H9 (cell line): ENCODE measurements around the gene MYO1D. TPM values are rescaled to one million over a fixed set of nuclear protein-coding genes. Genes with fewer than 3 reads are reported as not detected.
"Not testable (repeated sequence)": the region's sequence is repeated elsewhere in the genome, so short reads cannot be mapped to it uniquely, and the experiment has no call there.

Source experiments
- DNase-seq: peaks from one replicate; pipeline ENCODE4 v3.0.0-alpha.2; 2017
- H2AFZ ChIP-seq: one replicate; pipeline ENCODE4 v1.6.1; 2013; ENCODE audit warnings: mild to moderate bottlenecking, low read length, control low read depth, moderate library complexity
- H2AK5ac ChIP-seq: 2 replicates; pipeline ENCODE4 v1.6.1; 2013; ENCODE audit warnings: low read length, control low read depth, mixed read lengths; ENCODE audit not compliant: insufficient read length
- H2BK120ac ChIP-seq: one replicate; pipeline ENCODE4 v1.6.1; 2013; ENCODE audit warnings: low read depth, mild to moderate bottlenecking, low read length, control low read depth, inconsistent platforms; ENCODE audit not compliant: poor library complexity, severe bottlenecking
- H2BK12ac ChIP-seq: 2 replicates; pipeline ENCODE4 v1.6.1; 2013; ENCODE audit warnings: low read length, control low read depth, mixed read lengths, low read depth; ENCODE audit not compliant: insufficient read length
- H2BK15ac ChIP-seq: 2 replicates; pipeline ENCODE4 v1.6.1; 2013; ENCODE audit warnings: low read depth, low read length, control low read depth
- H2BK20ac ChIP-seq: one replicate; pipeline ENCODE4 v1.6.1; 2013; ENCODE audit warnings: low read depth, mild to moderate bottlenecking, low read length, control low read depth, inconsistent platforms; ENCODE audit not compliant: poor library complexity, severe bottlenecking
- H2BK5ac ChIP-seq: 2 replicates; pipeline ENCODE4 v1.6.1; 2013; ENCODE audit warnings: low read length, control low read depth, mixed read lengths; ENCODE audit not compliant: insufficient read length
- H3K14ac ChIP-seq: 2 replicates; pipeline ENCODE4 v1.6.1; 2013; ENCODE audit warnings: low read length, control low read depth; ENCODE audit not compliant: insufficient read depth
- H3K18ac ChIP-seq: 2 replicates; pipeline ENCODE4 v1.6.1; 2013; ENCODE audit warnings: low read depth, mild to moderate bottlenecking, mixed read lengths, low read length, control low read depth; ENCODE audit not compliant: insufficient read length
- H3K23ac ChIP-seq: 2 replicates; pipeline ENCODE4 v1.6.1; 2013; ENCODE audit warnings: low read length, control low read depth, mixed read lengths, low read depth; ENCODE audit not compliant: insufficient read length
- H3K23me2 ChIP-seq: 2 replicates; pipeline ENCODE4 v1.6.1; 2013; ENCODE audit warnings: low read depth, mild to moderate bottlenecking, mixed read lengths, low read length, control low read depth; ENCODE audit not compliant: insufficient read length, poor library complexity, severe bottlenecking
- H3K27ac ChIP-seq: 2 replicates; pipeline ENCODE4 v1.5.1; 2013; ENCODE audit warnings: low read length, control low read depth, mixed read lengths, low read depth; ENCODE audit not compliant: insufficient read length
- H3K27me3 ChIP-seq: 2 replicates; pipeline ENCODE4 v1.6.1; 2013; ENCODE audit warnings: low read length, control low read depth, inconsistent platforms; ENCODE audit not compliant: insufficient read depth
- H3K4ac ChIP-seq: 2 replicates; pipeline ENCODE4 v1.6.1; 2013; ENCODE audit warnings: low read depth, mild to moderate bottlenecking, control low read depth, inconsistent platforms, low read length, moderate library complexity
- H3K4me1 ChIP-seq: 2 replicates; pipeline ENCODE4 v1.6.1; 2013; ENCODE audit warnings: low read length, control low read depth, inconsistent platforms; ENCODE audit not compliant: insufficient read depth
- H3K4me2 ChIP-seq: 2 replicates; pipeline ENCODE4 v1.6.1; 2013; ENCODE audit warnings: low read length, control low read depth, mixed read lengths; ENCODE audit not compliant: insufficient read length, insufficient read depth
- H3K56ac ChIP-seq: 2 replicates; pipeline ENCODE4 v1.6.1; 2013; ENCODE audit warnings: low read depth, mild to moderate bottlenecking, mixed read lengths, low read length, control low read depth; ENCODE audit not compliant: insufficient read length
- H3K79me1 ChIP-seq: 2 replicates; pipeline ENCODE4 v1.6.1; 2013; ENCODE audit warnings: low read depth, mild to moderate bottlenecking, moderate library complexity, low read length, control low read depth, inconsistent platforms; ENCODE audit not compliant: insufficient read depth, poor library complexity, severe bottlenecking
- H3K79me2 ChIP-seq: 2 replicates; pipeline ENCODE4 v1.6.1; 2013; ENCODE audit warnings: low read length, control low read depth, inconsistent platforms; ENCODE audit not compliant: insufficient read depth
- H3K9ac ChIP-seq: 2 replicates; pipeline ENCODE4 v1.6.1; 2013; ENCODE audit warnings: low read length, control low read depth, mixed read lengths; ENCODE audit not compliant: insufficient read length; ENCODE audit errors: extremely low read depth
- H3K9me3 ChIP-seq: one replicate; pipeline ENCODE4 v1.6.1; 2013; ENCODE audit warnings: low read depth, low read length, inconsistent platforms; ENCODE audit not compliant: control insufficient read depth
- H3T11ph ChIP-seq: one replicate; pipeline ENCODE4 v1.6.1; 2013; ENCODE audit warnings: mild to moderate bottlenecking, low read length, control low read depth, inconsistent platforms
- H4K20me1 ChIP-seq: one replicate; pipeline ENCODE4 v1.6.1; 2013; ENCODE audit not compliant: control insufficient read depth, insufficient read length, insufficient read depth
- H4K5ac ChIP-seq: 2 replicates; pipeline ENCODE4 v1.6.1; 2013; ENCODE audit warnings: low read depth, mild to moderate bottlenecking, mixed read lengths, low read length, control low read depth; ENCODE audit not compliant: insufficient read length
- H4K8ac ChIP-seq: replicated peaks from 2 replicates; pipeline ENCODE4 v1.6.1; 2013; ENCODE audit warnings: low read length, control low read depth, mixed read lengths, low read depth; ENCODE audit not compliant: insufficient read length
- H4K91ac ChIP-seq: 2 replicates; pipeline ENCODE4 v1.6.1; 2013; ENCODE audit warnings: low read depth, mild to moderate bottlenecking, moderate library complexity, mixed read lengths, low read length, control low read depth; ENCODE audit not compliant: insufficient read length
- H3K27ac Mint-ChIP-seq, 3 experiments: 2 replicates in 2 of 3; 3 replicates in 1 of 3; pipeline ENCODE4 v1.8.0; 2020 to 2021; ENCODE audit warnings: mixed read lengths in 3 of 3, mild to moderate bottlenecking in 1 of 3, moderate library complexity in 1 of 3
- H3K27me3 Mint-ChIP-seq: 2 replicates; pipeline ENCODE4 v1.8.0; 2021; ENCODE audit warnings: low read depth, mild to moderate bottlenecking, moderate library complexity, mixed read lengths
- H3K36me3 Mint-ChIP-seq, 3 experiments: 2 replicates in 2 of 3; 3 replicates in 1 of 3; pipeline ENCODE4 v1.8.0; 2020 to 2021; ENCODE audit warnings: low read depth in 3 of 3, mixed read lengths in 3 of 3; ENCODE audit not compliant: insufficient read depth in 1 of 3
- H3K4me1 Mint-ChIP-seq, 2 experiments: 2 replicates each; pipeline ENCODE4 v1.8.0; 2020; ENCODE audit warnings: mixed read lengths in 2 of 2
- H3K4me3 Mint-ChIP-seq, 2 experiments: 2 replicates in 1 of 2; 3 replicates in 1 of 2; pipeline ENCODE4 v1.8.0; 2020 to 2021; ENCODE audit warnings: mild to moderate bottlenecking in 2 of 2, mixed read lengths in 2 of 2, moderate library complexity in 1 of 2
- H3K9me3 Mint-ChIP-seq, 2 experiments: 2 replicates in 1 of 2; 3 replicates in 1 of 2; pipeline ENCODE4 v1.8.0; 2020; ENCODE audit warnings: mild to moderate bottlenecking in 2 of 2, mixed read lengths in 2 of 2, moderate library complexity in 1 of 2
- WGBS: extraction: QIAGEN DNeasy Blood & Tissue Kit; methylation state at CpG from one replicate; pipeline ENCODE4 v1.1.7; 2013; ENCODE audit warnings: missing lambda C conversion rate, low lambda C conversion rate, mixed read lengths; ENCODE audit not compliant: insufficient read length; ENCODE audit errors: extremely low coverage; 5-methylcytosine and 5-hydroxymethylcytosine counted together
- total RNA-seq: library from RNA; stranded (reverse); gene quantifications from 2 replicates; pipeline ENCODE4 v1.2.1, GENCODE V29; 2021
- TF ChIP-seq, protein P1 (sequence below): fragments of 200-600 bp; sonication (generic); conservative IDR thresholded peaks from 3 replicates; pipeline ENCODE4 v1.8.0; 2021; ENCODE audit warnings: antibody characterized with exemption, mild to moderate bottlenecking

Gene MYO1D
- total RNA-seq, 1 experiment from 2014 or later, result 19.0 TPM

GRCh38 chr17:32894245-32894644, 17.3 kb upstream of the MYO1D start:
- no peaks in the 10 kb centered on the region for H3K79me1 ChIP-seq
- no peak overlapping the region for H3K56ac ChIP-seq
- peaks cover 6% of the 10 kb centered on the region for H3K27me3 Mint-ChIP-seq

DNA sequence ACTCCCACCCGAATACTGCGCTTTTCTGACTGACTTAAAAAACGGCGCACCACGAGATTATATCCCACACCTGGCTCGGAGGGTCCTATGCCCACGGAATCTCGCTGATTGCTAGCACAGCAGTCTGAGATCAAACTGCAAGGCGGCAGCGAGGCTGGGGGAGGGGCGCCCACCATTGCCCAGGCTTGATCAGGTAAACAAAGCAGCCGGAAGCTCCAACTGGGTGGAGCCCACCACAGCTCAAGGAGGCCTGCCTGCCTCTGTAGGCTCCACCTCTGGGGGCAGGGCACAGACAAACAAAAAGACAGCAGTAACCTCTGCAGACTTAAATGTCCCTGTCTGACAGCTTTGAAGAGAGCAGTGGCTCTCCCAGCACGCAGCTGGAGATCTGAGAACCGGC, 10.5 kb upstream of the MYO1D start:
- H3K9me3 Mint-ChIP-seq, result not testable (repeated sequence)

More at GRCh38 chr17:32894245-32894644, 17.3 kb upstream of the MYO1D start:
- Histone ChIP-seq H3K27me3 (no peaks in the 10 kb centered on the region), H3K4ac (no peak overlapping the region), H2BK120ac (no peak overlapping the region), H3K14ac (no peak overlapping the region), H3K4me2 (no peak overlapping the region), H2AFZ (no peak overlapping the region), H3K27ac (no peak overlapping the region), H3K9ac (no peak overlapping the region), H4K5ac (no peak overlapping the region), H3K4me1 (no peaks in the 10 kb centered on the region), H4K91ac (no peak overlapping the region), H3K23ac (no peak overlapping the region), H2BK12ac (no peak overlapping the region), H4K8ac (no peak overlapping the region), H2AK5ac (no peak overlapping the region), H3K79me2 (no peaks in the 10 kb centered on the region), H2BK15ac (no peak overlapping the region), H2BK5ac (no peak overlapping the region), H3K9me3 (no peaks in the 10 kb centered on the region), H2BK20ac (no peak overlapping the region), H3T11ph (no peak overlapping the region), H3K18ac (no peak overlapping the region), H4K20me1 (no peaks in the 10 kb centered on the region), H3K23me2 (no peaks in the 10 kb centered on the region)
- Mint-ChIP-seq H3K4me3 (no peak overlapping the region), H3K36me3 (no peaks in the 10 kb centered on the region), H3K4me1 (no peaks in the 10 kb centered on the region), H3K9me3 (no peaks in the 10 kb centered on the region; a peak in 1 of 5 replicates), H3K27ac (no peak overlapping the region)
- DNase-seq, result no peak
- WGBS, result no CpG with 5 or more reads among the region's 4 CpGs
- TF ChIP-seq, protein P1, sequence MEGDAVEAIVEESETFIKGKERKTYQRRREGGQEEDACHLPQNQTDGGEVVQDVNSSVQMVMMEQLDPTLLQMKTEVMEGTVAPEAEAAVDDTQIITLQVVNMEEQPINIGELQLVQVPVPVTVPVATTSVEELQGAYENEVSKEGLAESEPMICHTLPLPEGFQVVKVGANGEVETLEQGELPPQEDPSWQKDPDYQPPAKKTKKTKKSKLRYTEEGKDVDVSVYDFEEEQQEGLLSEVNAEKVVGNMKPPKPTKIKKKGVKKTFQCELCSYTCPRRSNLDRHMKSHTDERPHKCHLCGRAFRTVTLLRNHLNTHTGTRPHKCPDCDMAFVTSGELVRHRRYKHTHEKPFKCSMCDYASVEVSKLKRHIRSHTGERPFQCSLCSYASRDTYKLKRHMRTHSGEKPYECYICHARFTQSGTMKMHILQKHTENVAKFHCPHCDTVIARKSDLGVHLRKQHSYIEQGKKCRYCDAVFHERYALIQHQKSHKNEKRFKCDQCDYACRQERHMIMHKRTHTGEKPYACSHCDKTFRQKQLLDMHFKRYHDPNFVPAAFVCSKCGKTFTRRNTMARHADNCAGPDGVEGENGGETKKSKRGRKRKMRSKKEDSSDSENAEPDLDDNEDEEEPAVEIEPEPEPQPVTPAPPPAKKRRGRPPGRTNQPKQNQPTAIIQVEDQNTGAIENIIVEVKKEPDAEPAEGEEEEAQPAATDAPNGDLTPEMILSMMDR, result no peak

More for the DNA sequence above, 10.5 kb upstream of the MYO1D start:
- H3K27ac ChIP-seq, H2BK5ac ChIP-seq, H3K79me1 ChIP-seq, H3K9ac ChIP-seq, H4K91ac ChIP-seq, H2BK20ac ChIP-seq, H2BK120ac ChIP-seq, H3K4me1 Mint-ChIP-seq, H3K4me1 ChIP-seq, H3K9me3 ChIP-seq, H3K36me3 Mint-ChIP-seq, H2BK12ac ChIP-seq, H3K23me2 ChIP-seq, H2AFZ ChIP-seq, H3K79me2 ChIP-seq, H4K5ac ChIP-seq, H3K27me3 Mint-ChIP-seq, H2AK5ac ChIP-seq, H3T11ph ChIP-seq, H3K4ac ChIP-seq, H3K4me3 Mint-ChIP-seq, H3K27me3 ChIP-seq, H2BK15ac ChIP-seq, H3K56ac ChIP-seq, H3K27ac Mint-ChIP-seq, H4K20me1 ChIP-seq, H3K23ac ChIP-seq, H3K14ac ChIP-seq, DNase-seq, H4K8ac ChIP-seq, H3K4me2 ChIP-seq, H3K18ac ChIP-seq: not testable (repeated sequence)
- WGBS, result no CpG with 5 or more reads among the region's 14 CpGs
